ENCODE data around the gene PBXIP1. TPM values are rescaled to one million over a fixed set of nuclear protein-coding genes. Genes with fewer than 3 reads are reported as not detected.

PBXIP1 gene
- polyA plus RNA-seq, 1 donor, result 164 TPM

DNA sequence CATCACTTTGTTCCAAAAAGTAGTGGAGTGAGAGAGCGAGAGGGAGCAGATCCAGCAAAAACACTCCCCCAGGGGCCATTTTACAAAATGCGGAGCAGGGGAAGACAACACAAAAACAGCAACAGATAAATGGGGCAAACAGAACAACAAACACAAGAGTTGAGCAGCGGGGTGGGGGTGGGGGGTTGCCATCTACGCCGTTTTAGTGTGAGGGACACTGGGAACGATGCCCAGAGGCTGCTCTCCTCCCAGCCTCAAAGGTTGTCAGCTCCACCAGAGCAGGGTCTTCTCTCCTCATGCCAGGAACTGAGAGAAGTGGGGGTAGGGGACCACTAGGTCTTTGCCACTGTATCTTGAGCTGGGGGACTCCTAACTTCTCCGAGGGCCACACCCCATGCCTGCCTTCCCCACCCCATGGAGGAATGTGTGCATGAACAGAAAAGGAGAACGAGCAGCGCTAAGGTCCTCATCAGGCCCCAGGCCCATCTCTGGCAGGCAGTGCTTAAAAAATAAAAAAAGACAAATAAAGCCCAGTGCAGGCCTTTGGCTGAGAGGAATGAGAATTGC lies 1.3 kb upstream of the PBXIP1 start:
- DNase-seq (ENCODE audit: low read depth), result no peak

DNA sequence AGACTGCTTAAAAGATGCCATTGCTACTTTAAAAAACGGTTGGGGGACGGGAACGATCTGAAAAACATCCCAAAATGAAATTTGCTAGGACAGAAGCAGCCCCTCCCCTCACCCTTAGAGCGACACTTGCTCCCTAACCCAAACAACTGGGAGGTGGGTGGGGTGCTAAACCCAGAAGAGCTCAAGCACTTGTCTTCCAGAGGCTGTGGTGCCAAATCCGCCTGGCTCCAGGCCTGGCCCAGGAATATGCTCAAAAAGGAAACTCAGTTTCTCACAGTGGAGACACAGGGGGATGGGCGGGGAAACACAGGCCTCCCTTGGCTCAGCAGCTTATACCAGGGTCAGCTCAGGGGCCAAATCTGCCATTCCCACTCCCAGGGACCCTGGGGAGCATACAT lies 644 bp upstream of the PBXIP1 start:
- no peak for DNase-seq (ENCODE audit: low read depth)

DNA sequence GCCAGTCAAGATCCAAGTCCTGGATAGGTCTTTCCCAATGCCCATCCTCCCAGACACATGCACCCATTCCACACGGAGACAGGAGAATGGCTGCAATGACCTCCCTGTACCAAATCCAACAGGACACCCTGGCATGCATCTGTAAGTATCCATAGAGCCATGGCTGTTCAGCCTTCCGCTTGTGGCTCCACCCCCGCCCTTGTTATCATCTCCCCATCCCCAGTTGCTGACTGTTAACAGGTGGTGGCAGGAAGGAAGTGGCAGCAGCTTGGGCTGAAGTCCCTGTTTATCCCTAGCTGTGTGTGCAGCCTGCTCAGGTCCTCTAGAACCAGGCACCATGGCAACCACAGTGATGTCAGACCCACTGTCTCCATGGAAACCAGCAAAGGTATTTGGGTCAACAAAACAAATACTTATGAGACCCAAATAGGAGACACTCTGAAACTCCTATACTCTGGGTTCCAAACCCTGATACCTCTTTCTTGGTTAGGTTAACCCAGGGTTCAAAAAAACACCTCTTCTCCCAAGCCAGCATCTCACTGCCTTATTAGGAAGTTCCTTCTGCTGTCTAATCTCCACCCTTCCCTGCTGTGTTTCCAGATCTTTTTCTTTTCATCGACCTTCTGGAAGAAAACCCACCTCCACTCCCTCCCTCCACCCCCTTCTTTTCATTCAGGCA lies 721 bp downstream of the PBXIP1 start:
- DNase-seq (ENCODE audit: low read depth), result no peak

DNA sequence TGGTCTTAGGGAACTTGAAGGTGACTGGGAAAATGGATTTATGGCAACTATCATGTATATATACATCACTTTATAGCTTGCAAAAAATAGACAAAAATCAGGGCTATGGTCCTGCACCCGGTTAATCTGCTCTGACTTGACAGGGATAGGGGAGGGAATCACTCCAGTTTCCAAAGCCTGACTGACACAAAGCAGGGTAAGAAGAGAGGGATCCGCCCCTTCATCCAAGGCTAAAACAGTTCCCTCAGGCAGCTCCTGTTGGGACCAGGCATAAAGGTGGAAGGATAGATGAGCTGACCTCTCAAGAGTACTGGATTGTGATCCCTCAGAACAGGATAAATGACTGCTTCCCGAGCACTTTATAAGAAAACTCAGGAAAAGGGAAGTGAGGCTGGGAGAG lies 1.4 kb downstream of the PBXIP1 start:
- no peak for DNase-seq (ENCODE audit: low read depth)

DNA sequence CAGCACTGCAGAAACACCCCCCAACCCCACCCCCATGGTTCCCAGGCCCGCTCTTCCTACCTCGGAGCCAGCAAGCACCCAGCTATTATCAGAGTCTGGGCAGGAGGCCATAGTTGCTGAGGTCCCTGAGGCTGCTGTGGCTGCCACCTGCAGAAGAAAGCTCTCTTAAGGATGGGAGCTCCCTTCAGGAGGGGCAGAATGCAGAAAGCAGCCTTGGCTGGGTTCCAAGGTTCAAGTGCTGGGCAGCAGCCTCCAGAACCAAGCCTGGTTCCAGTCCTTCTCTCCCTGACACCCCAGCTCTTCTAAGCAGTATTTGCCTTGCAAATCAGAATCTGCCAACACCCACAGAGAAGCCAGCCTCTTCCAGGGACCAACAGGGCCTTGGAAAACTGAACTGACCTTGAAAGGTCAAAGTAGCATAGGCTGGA lies 2.3 kb downstream of the PBXIP1 start:
- DNase-seq (ENCODE audit: low read depth), result no peak

DNA sequence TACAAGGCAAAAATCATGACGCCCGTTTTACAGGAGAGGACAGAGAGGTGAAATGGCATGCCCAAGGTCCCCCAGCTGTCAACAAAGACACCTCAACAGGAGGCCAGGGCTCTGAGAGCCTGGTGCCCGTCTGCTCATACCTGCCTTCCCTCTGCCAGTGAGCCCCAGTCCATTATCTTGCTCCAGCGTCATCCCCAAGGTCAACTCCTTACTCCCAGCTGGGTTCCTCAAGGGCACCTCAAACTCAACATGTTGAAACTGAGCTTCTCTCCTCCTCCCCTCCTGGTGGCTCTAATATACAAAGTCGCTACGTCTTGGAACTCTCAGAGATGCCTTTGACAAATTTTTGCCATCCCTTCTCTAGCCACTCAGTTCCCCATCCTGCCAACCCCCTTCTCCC lies 3.2 kb downstream of the PBXIP1 start:
- DNase-seq (ENCODE audit: low read depth), result no peak

DNA sequence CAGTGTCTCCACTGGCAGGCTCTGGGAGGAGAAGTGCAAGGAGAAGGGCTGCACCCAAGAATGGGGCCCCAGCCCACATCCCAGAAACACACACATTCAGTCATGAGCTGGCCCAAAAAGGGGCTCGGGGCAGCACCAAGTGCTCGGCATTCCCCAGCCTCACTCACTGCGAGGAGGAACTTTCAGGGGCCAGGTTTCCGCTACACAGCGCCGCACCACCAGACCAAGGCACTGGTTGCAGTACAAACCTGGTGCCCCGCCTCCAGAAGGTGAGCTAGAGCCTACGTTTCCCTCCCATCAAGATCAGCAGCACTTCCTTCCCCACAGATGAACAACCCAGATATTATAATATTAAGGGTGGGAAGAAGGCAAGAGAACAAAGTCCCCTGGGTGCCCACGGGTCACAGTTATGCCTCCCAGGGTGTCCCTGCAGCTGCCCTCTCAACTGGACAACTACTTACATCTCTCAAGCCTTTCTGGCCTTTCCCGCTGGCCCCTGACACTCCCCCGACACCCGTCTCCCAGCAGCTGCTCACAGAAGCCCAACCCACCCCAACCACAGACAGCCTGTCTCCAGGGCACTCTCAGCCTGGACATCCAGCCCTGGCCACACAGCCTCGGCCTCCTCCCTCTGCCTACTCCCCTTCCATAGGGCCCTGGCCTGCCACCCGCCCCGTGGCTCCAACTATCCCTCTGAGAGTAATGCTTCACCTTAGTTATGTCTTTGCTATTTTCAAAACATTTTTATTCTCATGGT lies 3.8 kb downstream of the PBXIP1 start:
- DNase-seq (ENCODE audit: low read depth), result no peak

DNA sequence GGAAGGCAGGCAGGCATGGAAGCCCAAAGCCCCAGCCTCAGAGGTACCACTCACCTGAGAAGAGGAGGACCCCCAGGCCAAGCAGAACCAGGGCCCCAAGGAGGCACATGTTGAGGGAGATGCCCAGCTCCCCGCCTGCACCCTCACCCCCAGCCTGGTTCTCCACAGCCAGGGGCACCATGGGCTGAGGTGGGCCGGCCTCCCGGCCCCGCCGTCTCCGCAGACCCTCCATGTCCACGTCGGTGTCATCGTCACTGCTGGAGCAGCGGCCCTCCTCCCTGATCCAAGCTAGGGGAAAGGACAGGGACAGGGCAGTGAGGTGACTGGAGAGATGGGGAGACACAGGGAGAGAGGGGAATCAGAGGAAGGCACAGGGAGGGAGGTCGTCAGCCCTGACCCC lies 7.8 kb downstream of the PBXIP1 start:
- DNase-seq (ENCODE audit: low read depth), result no peak

DNA sequence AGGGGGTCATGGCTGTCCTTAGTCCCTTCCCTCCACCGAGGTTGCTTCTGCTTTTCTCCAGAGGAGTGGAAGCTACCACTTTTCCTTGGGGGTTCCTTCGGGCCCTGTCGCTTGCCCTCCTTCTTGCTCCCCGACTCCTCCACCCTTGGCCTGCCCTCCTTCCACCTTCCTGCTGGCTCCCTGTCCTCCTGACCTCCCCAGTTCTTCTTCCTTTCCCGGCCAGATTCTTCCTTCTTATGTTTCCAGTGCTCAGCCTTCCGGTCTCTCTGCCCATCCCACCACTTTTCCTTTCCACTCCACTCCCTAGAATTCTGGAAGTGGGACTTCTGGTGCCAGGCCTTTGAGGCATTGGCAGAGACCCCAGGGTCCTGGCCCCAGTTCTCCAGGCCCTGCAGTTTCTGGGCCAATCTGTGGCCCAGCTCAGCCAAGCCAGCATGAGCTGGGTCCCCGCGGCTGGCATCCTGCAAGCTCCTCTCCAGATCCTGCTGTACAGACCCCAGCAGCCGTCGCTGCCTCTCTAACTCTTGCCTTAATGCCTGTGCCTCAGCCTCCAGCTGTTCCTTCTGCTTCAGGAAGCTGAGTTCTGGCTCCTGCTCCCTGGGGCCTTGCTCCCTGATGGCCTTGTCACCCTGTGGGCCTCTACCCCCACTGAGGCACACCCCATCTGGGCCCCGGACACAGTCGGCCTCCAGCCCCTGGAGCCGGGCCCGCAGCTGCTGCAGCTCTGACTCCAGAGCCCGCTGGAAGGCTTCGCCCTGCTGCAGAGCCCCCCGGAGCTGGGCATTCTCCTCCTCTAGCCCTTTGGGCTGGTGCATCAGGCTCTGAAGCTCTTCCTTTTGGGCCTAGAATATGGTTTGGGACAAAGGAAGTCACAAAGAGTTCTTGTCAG lies 9.7 kb downstream of the PBXIP1 start:
- DNase-seq (ENCODE audit: low read depth), result no peak

DNA sequence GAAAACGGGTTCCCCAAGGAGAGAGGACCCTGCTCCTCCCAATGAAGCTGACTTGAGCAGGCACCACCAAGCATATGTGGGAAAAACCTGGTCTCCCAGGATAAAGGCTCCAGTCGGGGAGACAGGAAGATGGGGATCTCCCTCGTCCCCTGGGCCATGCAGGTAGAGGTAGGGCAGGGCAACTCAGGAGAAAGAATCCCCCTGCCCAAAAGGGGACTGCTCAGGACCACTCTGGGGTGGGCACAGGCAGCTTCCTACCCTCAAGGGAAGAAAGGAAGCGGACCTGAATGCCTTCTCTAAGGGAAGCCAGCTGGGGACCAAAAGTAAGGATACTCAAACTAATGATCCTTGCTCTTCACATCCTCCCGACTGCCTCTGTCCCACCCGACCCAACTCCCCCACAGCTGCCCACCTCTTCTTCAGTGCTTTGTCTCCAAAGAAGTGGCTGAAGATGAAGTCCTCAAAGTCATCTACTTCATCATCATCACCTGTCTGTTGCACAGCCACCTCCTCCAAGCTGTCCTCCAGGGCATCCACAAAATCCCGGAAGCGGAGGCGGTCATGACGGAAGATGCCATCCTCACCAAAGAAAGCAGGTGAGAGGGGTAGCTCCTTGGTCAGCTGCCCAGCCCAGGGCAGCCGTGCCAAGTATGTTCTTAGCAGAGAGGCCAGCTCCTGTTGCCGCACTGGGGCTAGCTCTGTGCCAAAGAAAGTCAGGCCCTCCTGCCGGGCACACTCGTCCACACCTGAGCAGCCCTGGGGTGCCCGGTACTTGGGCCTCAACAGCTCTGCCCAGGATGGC lies 10.5 kb downstream of the PBXIP1 start:
- no peak for DNase-seq (ENCODE audit: low read depth)

DNA sequence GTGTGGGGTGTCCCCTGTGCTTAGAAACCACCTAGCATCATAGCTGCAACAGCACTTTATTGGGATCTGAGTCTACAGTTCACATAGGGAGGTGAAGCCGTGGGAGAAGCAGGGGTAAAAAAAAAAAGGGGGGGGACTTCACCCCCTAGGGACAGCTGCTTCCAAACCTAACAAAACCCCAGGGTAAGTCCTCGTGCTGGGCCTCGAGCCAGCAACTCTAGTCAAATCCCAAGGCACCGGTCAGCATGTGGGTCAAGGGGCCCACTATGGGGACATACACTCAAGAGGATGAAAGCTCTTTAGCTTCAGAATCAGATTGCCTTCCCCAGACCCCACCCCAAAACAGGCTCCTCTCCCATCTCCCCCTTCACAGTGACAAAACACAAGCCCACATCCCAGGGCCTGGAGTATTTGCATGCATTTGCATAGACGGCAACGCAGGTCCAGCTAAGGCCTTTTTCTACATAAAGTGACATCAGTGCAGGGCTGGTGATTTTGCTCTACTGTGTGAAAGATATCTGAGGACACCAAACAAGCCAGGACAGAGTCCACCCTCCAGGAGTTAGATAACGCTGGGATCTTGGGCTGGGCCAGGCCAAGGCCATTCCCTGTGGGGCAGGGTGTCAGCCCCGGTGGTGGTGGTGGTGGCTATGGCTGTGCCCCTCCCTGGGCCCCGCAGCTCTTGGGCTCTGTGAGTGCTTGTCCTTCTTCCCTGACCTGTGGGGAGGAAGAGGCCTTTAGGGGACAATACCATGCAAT lies 11.3 kb downstream of the PBXIP1 start:
- no peak for DNase-seq (ENCODE audit: low read depth)

DNA sequence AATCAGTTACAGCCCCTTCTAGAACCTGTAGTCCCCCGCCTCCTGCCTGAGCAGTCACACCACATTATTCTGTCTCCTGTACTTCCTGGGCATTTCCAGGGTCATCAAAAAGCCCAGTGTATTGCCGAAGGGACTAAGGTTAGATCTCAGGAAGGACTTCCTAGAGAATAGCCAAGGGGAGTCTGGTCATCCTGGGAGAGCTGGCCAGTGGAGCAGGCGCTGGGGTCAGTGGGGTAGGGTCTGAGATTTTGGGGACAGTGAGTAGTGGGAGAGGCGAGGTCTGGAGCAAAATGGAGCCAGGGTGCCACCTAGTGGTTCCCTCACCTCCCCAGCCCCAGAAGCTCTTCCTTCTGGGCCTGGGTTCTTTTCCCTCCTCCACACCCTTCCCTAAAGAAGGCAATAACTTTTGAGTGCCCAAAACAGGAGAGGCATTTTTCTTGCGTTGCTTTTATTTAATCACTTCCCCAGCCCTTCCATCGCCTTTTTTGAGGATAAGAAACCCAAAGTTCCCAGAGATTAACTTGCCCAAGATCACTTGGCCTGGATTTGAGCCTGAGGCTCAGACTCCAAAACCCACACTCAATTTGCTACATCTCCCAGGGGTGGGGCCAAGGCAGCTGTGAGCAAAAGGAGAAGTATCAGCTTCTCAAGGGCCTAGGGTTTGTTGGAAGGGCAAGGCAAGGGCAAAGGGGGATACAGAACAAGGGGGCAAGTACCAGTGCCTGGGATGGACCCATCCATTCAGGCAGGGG lies 12.1 kb downstream of the PBXIP1 start:
- no peak for DNase-seq (ENCODE audit: low read depth)

DNA sequence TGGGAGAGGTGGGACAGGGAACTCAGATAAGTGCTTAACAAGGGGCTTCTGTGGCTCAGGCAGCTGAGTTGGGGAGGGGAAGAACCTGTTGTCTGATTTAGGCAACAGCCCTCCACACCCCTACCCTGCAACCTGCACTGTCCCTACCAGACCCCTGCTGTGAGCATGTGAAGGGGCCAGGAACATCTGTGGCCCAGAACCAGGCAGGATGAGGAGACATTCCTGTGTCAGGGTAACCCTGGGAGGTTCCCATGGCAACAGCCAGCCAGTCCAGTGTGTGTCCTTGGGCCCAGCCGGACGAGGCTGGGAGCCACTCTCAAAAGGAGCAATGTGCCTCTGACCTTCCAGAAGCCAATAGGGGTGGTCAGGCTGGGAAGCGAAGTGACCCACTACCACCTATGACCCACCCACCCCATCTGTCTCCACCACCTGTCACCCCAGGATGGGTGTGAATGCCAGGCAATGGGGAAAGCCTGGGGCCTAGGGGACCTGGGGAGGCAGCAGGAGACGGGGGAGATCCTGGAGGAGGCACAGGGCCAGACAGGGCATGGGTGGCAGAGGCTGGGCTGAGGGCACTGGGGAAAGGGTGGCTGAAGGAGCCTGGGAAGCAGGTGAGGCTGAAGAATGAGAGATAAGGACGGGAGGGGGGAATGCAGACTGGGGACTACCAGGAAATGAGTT lies 14.4 kb downstream of the PBXIP1 start:
- no peak for DNase-seq (ENCODE audit: low read depth)

DNA sequence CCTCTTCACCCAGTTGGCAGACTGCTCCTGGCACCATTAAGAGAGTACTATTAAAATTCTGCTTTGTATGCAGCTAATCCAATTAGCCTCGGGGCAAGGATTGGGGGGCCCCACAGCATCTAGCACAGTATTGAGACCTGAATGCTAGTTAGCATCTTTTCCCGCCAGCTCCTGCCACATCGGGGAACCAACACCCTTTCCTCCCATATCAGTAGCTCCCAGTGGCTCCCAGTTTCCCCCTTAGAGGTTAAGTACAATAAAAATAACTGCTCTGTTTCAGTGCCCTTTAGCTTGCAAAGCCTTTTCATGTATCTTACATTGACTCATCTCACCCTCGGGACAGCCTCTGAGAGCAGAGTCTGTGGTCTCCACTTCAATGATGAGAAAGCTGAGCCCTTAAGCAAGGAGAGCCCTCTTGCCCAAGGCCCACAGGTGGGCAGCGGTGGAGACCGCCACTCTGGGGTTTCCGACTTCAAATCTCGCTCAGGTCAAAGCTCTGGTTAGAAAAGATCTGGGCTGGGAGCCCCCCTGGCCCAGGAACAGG lies 15.2 kb downstream of the PBXIP1 start:
- no peak for DNase-seq (ENCODE audit: low read depth)

DNA sequence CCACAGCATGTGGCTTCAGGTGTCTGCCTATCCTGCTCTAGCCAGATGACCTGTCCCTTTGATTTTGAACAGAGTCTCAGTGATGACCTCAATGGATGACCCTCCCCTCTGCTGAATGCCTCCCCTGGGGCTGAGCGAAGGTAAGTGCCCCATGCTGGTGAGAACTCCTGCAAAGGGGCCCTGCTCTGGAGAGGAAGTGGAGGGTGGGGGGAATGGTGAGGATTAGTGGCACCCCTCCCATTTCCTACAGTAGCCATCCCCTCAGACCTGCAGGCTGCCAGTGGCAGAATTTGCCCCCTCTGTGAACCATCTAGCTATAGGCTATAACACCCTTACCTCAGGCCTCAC lies 15.7 kb downstream of the PBXIP1 start:
- no peak for DNase-seq (ENCODE audit: low read depth)

DNA sequence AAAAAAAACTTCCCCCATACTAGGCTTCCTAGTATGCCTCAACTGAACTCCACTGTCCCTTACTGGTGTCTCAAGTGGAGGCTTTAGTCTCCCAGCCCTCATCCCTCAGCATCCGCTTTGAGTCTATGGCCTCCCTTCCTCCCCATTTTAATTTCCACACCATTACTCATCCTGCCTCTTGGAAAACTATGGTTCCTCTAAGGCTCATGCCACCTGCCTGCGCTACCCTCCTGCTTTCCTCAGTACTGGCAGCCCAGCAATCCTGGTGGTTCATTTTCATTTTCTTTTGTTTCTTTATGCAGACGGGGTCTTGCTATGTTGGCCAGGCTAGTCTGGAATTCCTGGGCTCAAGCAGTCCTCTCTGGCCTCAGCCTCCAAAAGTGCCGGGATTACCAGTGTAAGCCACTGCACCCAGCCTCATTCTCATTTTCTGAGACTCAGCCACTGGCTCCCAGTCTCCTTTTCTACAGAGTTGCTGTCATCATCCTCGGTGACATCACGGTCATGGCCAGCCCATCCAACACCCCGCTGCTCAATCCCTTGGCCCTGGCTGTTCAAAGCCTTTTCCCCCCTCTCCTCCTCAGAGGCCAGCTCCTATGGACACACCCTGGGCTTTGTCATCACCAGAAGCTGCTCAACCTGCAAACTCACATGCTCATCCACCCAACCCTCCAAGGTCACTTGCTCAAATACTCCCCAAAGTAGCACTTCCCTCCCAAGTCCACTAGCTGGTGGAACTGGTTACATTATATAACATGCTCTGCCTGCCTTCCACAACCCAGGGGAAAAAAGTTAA lies 17.1 kb downstream of the PBXIP1 start:
- DNase-seq (ENCODE audit: low read depth), result no peak

DNA sequence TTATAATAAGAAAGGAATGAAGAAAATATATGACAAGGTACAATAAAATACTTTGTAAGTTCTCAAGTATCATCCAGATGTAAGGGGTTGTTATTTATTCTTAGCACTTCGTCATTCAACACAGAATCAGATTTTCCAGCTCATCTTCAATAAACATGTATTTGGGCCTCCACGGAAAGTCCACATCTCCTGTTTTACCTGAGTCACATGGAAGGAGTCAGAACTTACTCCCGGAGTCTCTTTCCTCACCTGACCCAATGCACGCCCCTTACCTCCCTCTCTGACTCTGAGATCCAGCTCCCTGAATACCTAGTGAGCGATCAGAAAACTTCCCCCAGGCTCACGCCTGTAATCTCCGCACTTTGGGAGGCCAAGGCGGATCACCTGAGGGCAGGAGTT lies 17.9 kb downstream of the PBXIP1 start:
- no peak for DNase-seq (ENCODE audit: low read depth)
